NT2/D1 (cell line): Measurements from ENCODE around the gene KANK3.

Experiments used
- SUZ12 ChIP-seq: IDR thresholded peaks from 2 replicates; pipeline ENCODE4 v1.6.1; 2011; ENCODE audit not compliant: insufficient read length, insufficient read depth; ENCODE audit errors: extremely low read depth
- YY1 ChIP-seq: IDR thresholded peaks from 2 replicates; pipeline ENCODE4 v1.6.1; 2011; ENCODE audit not compliant: insufficient read length, insufficient read depth
- ZNF274 ChIP-seq: IDR thresholded peaks from 2 replicates; pipeline ENCODE4 v1.6.1; 2011; ENCODE audit warnings: mild to moderate bottlenecking, low read depth, low read length

DNA sequence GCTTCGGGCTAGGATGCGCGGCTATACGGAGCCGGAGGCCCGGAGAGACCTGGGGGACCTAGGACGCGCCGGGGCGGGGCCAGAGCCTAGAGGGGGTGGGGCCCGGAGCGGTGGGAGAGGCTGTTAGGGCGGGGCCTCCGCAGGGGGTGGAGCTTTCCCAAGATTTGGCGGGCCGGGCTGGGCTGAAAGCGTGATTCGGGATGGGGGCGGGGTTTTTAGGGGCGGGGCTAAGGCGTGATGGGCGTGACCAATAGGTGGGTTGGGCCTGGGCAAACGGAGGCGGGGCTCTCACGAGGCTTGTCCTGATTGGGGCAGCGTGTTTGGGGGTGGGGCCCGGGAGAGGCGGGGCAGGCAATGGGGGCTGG, 47.5 kb upstream of the KANK3 start:
- TF ChIP-seq YY1, result no peak
- no peak for TF ChIP-seq ZNF274
- TF ChIP-seq SUZ12, result no peak
